Activated T-cell treated with anti-CD3 and anti-CD28 coated beads, Interleukin-2, amount 50 U/mL, for 48 hours (primary cell): ENCODE results near the gene TRPV4.
"Not testable (repeated sequence)": the region's sequence is repeated elsewhere in the genome, so short reads cannot be mapped to it uniquely, and the experiment has no call there.

ENCODE experiments used
- DNase-seq, 2 experiments: peaks; one replicate each; pipeline ENCODE4 v3.0.0-alpha.2; 2020

The TRPV4 gene

DNA sequence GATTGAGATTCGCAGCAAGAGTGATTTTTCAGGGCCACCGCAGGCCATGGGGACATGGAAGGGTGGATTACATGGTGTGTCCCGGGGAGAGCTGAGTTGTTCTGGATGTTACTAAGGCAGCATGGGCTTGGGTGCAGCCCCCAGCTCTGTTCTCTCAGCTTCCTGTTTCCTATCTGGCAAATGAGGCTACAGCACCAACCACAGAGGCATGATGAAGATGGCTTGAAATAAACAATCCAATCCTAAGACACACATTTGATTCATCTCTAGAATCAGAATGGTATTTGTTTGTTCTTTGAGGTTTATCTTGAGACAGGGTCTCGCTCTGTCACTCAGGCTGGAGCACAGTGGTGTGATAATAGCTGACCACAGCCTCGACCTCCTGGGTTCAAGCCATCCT, 25.6 kb upstream of the TRPV4 start:
- no peak for DNase-seq

DNA sequence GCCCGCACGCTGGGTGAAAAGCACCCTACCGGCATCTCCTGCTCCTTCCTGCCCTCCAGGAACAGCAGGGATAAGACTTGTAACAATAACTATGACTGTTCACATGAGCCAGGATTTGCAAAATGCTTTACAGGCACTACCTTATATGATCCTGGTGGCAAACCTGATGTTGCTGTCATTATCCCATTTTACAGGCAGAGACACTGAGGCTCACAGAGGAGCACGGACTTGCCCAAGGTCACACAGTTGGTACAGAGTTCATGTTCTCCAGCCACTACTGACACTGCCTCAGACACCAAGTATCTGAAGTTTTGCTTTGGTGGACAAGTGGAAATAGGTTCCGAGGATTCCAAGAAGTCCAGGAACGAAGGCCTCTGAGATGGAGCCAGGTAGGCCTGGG, 24.5 kb upstream of the TRPV4 start:
- no peak for DNase-seq

DNA sequence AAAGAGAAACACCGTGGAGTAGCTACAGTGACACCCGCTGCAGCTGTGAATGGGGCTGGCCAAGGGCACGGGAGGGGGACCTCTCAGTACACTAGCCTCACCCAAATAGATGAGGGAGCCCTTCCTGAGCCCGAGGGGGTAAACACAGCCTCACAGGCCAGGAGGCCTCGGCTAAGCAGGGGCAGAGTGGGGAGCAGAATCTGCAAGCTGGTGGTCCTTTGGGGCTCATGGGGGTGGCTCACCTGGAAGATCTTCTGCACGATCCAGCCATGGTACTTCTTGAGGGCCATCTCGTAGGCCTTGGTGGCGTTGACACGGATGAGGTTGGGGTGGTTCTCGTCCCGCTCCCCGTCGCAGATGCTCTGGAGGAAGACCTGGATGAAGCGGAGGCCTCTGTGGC, 22.2 kb upstream of the TRPV4 start:
- DNase-seq, result no peak

DNA sequence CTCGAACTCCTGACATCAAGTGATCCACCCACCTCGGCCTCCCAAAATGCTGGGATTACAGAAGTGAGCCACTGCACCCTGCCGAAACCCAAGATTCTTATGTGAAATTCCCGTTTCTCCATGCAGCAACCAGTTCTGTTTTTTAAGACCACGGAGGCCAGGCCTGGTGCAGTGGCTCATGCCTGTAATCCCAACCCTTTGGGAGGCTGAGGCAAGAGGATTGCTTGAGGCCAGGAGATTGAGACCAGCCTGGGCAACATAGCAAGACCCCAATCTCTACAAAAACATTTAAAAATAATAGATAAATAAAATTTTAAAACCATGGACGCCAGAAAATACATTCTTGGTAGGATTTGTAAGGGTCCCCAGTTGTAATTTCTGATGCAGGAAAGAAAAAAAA, 17.3 kb upstream of the TRPV4 start:
- DNase-seq, result not testable (repeated sequence)

DNA sequence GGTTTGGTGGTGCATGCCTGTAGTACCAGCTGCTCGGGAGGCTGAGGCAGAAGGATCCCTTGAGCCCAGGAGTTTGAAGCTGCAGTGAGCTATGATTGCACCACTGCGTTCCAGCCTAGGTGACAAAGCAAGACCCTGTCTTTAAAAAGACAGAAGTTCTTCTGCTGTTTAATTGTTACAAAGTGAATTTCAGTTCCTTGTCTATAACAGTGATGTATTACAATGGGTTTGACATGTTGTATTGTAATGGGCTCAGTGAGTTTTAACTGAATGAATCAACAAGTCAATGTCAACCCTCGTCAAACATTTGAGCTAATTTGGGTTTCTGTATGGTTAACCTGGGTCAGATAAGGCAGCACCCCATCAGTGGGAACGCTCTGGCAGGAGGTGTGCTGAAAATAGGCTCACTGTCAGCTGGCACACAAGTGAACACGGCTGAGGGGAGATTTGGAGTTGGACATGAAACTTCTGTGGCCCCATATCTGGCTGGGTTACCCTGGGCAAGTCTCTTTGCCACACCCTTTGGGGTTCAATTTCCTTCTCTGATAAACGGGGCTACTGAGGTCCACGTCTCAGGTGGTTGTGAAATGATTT, 14.0 kb upstream of the TRPV4 start:
- no peak for DNase-seq

DNA sequence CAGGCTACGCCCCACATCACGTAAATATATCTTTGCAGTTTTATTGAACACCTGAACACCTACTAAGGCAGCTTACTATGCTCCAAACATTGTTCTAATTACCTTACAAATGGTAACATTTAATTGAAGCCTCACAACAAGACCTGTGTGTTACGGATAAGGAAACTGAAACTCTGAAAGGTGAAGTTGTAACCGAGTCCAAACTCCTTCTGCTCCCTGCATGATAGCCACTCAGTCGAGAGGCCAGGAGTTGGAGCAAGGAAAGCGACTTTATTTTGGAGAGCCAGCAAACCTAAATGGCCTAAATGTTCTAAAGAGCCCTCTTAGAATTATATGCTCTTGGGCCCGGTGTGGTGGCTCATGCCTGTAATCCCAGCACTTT, 12.6 kb upstream of the TRPV4 start:
- DNase-seq, result no peak

DNA sequence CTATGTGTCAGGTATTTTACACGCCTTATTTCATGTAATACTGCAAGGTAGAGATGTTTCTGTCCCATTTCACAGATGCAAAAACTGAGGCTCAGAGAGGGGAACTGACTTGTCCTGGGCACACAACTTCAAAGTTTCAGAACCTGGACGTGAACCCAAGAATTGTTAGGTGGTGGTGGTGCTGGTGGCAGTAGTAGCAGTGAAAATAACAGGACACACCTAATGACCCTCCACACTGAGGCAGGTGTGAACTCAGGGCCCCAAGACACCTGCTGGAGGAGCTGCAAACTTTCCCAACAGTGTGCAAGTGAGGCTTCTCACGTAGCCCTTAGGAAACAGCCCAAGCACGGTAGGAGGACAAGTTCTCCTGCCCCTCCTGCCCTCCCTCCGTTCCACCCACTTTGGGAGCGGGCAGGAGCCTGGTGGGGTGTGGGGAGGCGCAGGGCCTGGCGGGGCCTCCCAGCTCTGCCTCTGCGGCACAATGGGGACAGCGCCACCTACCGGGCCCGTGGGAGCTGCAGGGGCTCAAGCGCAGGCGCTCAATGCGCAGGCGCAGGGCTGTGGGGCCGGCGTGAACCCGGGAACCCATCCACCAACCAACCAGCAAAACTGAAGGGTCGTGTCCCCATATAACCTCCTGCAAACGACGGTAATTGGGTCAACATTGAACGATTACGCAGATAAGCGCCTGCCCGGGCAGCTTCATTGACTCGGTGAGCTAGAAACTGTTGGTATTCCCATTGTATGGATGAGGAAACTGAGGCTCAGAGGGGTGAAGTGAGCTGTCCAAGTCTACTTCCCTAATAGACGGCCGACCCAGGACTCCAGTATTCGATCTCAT, 12.0 kb upstream of the TRPV4 start:
- DNase-seq, result peak; percentile 97

DNA sequence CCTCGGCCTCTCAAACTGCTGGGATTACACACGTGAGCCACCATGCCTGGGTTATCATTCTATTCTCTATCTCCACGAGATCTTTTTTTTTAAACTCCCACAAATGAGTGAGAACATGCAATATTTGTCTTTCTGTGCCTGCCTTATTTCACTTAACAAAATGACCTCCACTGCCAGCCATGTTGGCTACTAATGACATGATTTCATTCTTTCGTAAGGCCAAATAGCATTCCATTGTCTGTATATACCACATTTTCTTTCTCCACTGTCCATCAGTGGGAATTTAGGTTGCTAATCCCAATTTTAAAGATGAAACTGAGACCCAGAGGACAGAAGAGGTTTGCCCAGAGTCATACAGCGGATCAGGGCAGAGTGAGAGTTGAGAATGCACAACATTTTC, 10.9 kb upstream of the TRPV4 start:
- DNase-seq, result no peak

DNA sequence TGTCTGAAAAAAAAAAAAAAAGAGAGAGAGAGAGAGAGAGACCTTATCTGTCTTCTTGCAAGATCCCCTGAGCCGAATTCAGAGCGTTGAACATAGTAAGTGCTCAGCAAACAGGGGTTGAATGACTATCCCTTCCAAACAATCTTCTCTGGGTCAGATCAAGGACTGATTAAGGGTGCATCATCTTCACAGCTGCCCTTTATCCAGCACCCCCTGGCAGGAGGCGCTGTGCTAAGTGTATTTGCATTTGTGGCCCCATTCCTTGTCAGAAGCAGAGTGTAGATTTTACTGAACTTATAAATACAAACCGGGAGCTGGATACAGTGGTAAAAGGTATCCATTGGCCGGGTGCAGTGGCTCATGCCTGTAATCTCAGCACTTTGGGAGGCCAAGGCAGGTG, 8.8 kb upstream of the TRPV4 start:
- no peak for DNase-seq

DNA sequence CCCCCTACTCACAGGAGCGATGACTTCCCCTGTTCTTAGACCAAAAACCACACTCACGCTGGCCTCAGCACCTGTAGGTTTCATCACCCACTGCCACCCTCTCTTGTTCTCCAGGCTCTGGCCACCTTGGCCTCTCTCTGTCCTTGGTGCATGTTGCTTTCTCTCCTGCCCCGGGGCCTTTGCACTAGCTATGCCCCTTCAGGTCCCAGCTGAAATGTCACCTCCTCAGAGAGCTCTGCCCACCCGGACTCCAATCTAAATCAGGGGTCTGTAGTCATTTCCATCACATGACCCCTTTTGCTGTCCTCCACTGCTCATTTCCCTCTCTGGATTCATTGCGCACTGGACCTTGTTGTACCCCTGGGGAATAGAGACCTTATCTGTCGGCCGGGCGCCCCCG, 8.2 kb upstream of the TRPV4 start:
- no peak for DNase-seq

DNA sequence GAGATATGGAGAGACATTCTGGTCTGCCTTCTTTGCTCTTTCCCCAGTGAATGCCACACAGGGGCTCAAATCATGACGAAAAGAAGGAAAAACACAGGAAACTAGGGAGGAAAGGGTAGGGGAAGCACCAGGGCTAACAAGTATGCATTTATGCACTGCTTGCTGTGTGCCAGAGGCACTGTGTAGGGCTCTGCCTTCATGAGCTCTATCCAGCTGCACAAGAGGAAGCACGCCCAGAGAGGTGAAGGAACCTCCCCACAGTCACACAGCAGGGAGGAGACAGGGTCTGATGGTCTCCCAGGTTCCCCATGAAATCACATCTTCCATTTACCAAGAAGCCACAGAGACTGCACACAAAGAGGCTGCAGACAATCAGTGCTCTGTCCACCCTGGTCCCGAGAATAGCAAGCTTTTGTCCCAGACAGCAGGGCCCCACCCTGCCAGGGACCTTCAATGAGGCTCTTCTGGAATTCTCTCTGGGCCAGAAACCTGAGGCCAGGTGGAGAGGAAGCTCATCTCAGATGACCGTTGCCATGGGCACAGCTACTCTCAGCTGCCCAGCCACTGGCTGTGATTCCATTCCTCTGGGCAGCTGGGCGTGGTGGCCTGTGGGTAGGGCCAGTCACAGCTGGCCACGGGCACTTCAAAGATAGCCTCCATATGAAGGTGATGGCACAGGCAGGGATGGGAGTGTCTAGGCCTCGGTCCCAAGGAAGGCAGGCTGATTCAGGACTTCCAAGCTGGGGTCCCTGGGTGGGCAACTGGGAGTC, 7.3 kb upstream of the TRPV4 start:
- DNase-seq, result no peak

DNA sequence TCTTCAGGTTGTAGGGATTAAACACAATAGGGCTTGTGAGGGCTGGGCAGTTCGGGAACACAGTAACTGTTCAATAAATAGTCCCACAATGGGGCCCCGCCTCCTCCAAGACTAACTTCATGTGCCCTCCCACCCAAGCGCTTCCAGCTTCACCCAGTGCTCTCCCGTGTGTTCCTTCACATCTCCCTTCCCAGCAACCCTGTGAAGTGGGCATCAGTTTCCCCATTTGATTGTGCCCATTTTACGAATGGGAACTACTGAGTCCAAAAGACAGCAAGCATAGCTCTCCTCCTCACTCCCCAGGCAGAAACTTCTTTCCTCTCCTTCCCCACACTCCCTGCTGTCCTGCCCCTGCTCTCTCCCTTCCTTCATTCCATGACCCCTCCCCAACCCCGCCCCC, 6.2 kb upstream of the TRPV4 start:
- no peak for DNase-seq

DNA sequence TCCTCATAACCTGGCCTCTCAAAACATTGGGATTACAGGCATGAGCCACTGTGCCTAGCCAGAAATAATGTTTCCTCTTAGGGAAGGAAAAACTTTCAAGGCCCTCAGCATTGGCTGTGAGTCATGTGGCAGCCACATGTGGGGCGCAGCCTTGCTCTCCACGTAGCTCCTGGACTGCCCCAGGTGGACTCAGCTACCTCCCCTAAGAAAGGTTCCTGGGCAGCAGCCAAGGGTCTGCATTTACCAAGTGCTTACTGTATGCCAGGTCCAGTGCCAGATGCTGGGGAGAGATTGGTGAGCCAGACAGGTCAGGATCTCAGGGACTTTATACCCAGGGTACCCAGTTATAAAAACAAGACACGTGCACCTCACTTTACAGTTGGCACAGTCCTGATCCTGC, 3.7 kb upstream of the TRPV4 start:
- no peak for DNase-seq

DNA sequence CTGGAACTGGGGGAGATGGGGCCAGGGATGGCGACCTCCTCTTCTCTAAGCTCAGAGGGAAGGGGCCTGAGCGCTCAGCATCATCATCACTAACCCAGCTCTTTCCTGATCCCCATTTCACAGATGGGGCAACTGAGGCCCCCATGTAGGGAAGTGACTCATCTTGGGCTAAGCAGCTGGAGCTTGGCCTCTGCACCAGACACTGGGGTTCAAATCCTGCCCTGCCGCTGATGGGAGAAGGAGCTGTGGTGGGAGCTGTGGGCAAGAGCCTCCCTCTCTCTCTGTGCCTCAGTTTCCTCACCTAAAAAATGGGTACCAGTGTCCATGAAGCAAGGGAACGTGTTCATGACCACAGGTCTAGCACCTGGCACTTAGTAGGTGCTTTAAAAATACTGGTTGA, 2.6 kb upstream of the TRPV4 start:
- no peak for DNase-seq

DNA sequence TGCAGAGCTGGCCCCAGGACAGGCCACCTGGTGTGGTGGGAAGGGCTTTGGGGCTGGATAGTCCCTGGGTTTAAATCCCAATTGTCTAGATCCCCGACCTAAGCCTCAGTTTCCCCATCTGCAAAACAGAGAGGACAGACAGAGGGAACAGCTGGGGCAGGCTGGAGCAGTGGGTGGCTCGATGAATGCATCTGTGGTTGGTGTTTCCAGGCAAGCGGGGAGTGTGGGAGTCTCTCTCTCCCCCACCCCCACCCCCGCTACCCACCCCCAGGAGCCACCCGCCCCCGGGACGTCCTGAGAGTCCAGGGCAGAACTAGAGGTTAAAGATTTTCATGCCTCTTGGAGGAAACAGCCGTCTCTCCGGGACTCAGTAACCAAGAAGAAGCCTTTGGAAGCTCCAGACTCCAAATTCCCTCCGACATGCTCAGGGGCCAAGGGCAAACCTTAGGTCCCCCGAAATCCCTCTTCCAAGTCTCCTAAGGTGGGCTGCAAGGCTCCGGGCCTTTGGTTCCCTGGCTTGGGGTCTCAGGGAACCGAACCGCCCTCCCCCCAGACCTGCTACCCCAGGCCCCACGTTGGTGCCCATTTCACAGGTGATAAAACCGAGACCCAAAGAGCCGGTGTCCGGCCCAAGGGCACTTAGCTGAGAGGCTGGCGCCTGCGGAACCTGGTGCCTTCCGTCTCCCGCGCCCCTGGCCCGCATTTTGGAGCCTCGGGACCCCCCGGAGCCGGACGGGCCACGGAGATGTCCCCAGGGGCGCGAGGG, 474 bp downstream of the TRPV4 start:
- no peak for DNase-seq

DNA sequence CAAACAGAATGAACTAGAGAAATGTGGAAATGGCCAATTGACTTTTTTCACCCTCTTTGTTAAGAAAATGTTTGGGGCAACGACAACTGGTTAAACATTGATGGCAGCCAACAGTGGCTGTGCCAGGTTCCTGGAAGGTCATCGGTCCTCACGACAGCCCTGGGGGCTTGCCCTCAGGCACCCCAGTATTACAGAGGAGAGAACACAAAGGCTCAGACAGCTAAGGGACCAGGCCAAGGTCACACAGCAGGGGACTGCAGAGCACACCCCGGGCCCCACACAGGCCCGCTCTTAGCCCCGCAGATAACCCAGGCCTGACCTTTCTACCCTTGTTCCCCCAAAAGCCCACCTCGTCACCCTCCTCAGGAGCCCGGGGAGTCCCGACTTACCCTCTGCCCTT, 1.3 kb downstream of the TRPV4 start:
- DNase-seq, result no peak

DNA sequence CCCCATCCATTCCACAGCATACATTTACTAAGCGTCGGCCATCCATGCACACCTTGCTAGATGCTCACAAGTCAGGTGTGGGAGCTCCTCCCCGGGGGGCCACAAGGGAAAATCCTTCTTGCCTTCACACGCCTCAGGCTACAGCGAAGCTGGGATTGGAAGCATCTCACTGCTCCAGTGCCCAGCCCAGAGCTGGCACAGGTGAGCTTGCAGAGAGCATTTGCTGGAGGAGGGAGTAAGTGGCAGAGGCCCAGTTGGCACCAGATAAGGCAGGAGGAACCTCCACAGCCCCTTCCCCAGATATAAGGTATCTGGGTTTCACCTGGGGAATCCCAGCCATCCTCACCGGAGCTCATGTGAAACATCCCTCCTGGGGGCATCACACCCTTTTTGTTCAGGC, 1.8 kb downstream of the TRPV4 start:
- no peak for DNase-seq

DNA sequence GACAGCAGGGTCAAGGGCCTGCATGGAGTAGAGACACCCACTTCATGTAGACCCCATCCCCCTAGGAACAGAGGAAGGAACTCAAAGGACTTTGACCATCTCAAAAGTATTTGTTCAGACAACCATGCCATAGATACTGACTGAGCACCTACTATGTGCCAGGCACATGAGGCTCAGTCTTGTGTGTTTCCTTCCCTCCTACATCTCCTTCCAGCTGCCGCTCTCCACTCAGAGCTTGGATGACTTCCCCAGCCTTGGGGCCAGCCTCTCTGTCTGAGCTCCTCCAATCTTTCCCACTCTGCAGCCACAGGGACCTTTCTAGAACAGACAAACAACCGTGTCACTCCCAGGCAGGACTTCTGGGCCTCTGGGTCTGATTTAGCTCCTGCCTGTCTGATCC, 2.5 kb downstream of the TRPV4 start:
- DNase-seq, result no peak

DNA sequence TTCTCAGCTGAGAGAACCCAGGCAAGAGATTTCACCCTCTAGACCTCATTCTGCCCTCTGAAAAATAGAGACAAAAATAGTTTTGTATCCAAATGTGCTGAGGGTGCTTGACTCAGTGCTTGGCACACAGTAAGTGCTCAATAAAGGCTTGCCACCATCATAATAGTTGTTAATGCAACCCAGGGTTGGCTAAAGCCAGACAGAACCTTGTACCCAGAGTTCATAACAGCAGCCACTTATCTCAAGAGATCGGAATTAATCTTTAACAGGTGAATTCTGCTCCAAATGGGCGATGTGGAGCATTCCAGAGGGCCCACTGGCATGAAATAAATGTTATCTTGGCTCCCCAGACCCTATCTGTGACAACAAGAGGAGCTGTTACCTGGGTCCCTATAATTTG, 2.9 kb downstream of the TRPV4 start:
- DNase-seq, result no peak

DNA sequence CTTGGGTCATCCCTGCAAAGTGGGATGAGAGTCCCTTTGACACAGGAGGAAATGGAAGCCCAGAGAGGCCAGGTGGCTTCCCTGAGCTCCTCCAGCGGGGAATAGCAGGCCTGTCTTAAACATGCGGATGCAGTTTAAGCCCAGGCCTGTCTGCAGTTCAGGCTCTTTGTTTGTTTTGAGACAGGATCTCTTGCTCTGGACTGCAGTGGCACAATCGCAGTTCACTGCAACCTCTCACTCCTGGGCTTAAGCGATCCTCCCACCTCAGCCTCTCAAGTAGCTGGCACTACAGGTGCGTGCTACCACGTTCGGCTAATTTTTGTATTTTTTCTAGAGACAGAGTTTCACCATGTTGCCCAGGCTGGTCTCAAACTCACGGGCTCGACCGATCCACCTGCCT, 3.5 kb downstream of the TRPV4 start:
- DNase-seq, result no peak

DNA sequence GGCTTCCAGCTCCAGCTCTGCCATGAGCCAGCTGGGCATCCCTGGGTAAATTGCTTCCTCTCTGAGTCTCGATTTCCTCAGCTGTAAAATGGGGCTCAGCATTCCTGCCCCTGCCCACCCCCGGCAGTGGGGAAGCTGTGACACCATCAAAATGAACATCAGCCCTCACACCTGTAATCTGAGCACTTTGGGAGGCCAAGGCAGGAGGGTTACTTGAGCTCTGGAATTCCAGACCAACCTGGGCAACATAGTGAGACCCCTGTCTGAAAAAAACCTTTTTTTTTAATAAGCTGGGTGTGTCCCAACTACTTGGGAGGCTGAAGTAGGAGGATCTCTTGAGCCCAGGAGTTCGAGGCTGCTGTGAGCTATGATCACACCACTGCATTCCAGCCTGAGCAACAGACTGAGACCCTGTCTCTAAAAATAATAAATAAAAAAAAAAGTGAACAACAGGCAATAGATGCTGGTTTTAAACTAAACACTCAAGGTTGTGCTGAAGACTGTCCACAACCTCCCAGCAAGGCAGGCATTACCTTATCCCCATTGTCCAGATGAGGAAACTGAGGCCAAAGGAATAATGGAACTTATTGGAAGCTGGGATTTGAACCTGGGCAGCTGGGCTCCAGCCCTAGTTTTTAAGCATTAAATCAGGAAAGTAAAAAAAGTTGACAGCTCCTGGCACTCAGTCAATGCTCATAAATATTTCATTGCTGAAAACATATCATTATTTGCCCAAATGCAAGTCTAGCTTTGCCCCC, 4.3 kb downstream of the TRPV4 start:
- no peak for DNase-seq
